DOHH2 (cell line): ENCODE results near the gene BNIP2.
"Not testable (repeated sequence)": the region's sequence is repeated elsewhere in the genome, so short reads cannot be mapped to it uniquely, and the experiment has no call there.

Experiments used
- CTCF ChIP-seq: fragments of 200-600 bp; sonication (generic); IDR thresholded peaks from one replicate; pipeline ENCODE4 v1.5.1; 2014; ENCODE audit warnings: antibody characterized with exemption, mild to moderate bottlenecking, low read depth, low read length; ENCODE audit not compliant: poor library complexity, severe bottlenecking
- EZH2phosphoT487 ChIP-seq: fragments of 200-600 bp; sonication (generic); IDR thresholded peaks from 2 replicates; pipeline ENCODE4 v1.6.1; 2017; ENCODE audit warnings: borderline replicate concordance, mild to moderate bottlenecking, antibody characterized with exemption, low read length, moderate library complexity, mixed read lengths

- TF ChIP-seq CTCF, EZH2phosphoT487: not testable (repeated sequence)
Measured at GRCh38 chr15:59645812-59646211, 43.3 kb downstream of the BNIP2 start.
